Endodermal cell (in vitro differentiated cells): ENCODE results near the gene WNK3. TPM values are rescaled to one million over a fixed set of nuclear protein-coding genes. Genes with fewer than 3 reads are reported as not detected.

Experiments
- DNase-seq: peaks from one replicate; pipeline ENCODE4 v3.0.0-alpha.2; 2017
- H3K27ac ChIP-seq: 2 replicates; pipeline ENCODE4 v1.5.1; 2013; ENCODE audit warnings: mild to moderate bottlenecking, low read depth, low read length, moderate library complexity
- H3K27me3 ChIP-seq: 2 replicates; pipeline ENCODE4 v1.6.1; 2013; ENCODE audit warnings: mild to moderate bottlenecking, low read length, moderate library complexity; ENCODE audit not compliant: insufficient read depth, control insufficient read depth, poor library complexity, severe bottlenecking
- H3K36me3 ChIP-seq: 2 replicates; pipeline ENCODE4 v1.7.0; 2013; ENCODE audit warnings: mild to moderate bottlenecking, low read length, moderate library complexity; ENCODE audit not compliant: control insufficient read depth, insufficient read depth
- H3K4me1 ChIP-seq: one replicate; pipeline ENCODE4 v1.7.0; 2013; ENCODE audit warnings: low read length; ENCODE audit not compliant: control insufficient read depth, insufficient read depth
- H3K4me3 ChIP-seq: 2 replicates; pipeline ENCODE4 v1.5.1; 2013; ENCODE audit warnings: mild to moderate bottlenecking, low read length, moderate library complexity
- H3K9ac ChIP-seq: 2 replicates; pipeline ENCODE4 v1.6.1; 2013; ENCODE audit warnings: mild to moderate bottlenecking, low read length, moderate library complexity; ENCODE audit not compliant: poor library complexity, severe bottlenecking; ENCODE audit errors: extremely low read depth
- H3K9me3 ChIP-seq: 2 replicates; pipeline ENCODE4 v1.6.1; 2013; ENCODE audit warnings: mild to moderate bottlenecking, low read length, moderate library complexity; ENCODE audit not compliant: control insufficient read depth
- H3K27ac Mint-ChIP-seq: 2 replicates; pipeline ENCODE4 v1.8.0; 2020; ENCODE audit warnings: mixed read lengths
- H3K27me3 Mint-ChIP-seq: 2 replicates; pipeline ENCODE4 v1.8.0; 2021; ENCODE audit warnings: mild to moderate bottlenecking, mixed read lengths; ENCODE audit not compliant: insufficient read depth
- H3K36me3 Mint-ChIP-seq: 2 replicates; pipeline ENCODE4 v1.8.0; 2020; ENCODE audit warnings: low read depth, mixed read lengths
- H3K4me1 Mint-ChIP-seq: 2 replicates; pipeline ENCODE4 v1.8.0; 2020; ENCODE audit warnings: mixed read lengths
- H3K4me3 Mint-ChIP-seq: 2 replicates; pipeline ENCODE4 v1.8.0; 2020; ENCODE audit warnings: mild to moderate bottlenecking, moderate library complexity, mixed read lengths
- H3K9me3 Mint-ChIP-seq: 2 replicates; pipeline ENCODE4 v1.8.0; 2020; ENCODE audit warnings: mild to moderate bottlenecking, mixed read lengths
- CTCF ChIP-seq: fragments of 200-600 bp; sonication (generic); conservative IDR thresholded peaks from 2 replicates; pipeline ENCODE4 v1.5.0; 2021; ENCODE audit warnings: antibody characterized with exemption, mild to moderate bottlenecking
- WGBS, 2 experiments: methylation state at CpG; one replicate each; pipeline versions ENCODE4 v1.1.5 to v1.1.7; 2013; ENCODE audit warnings: missing lambda C conversion rate in 2 of 2, mixed read lengths in 1 of 2; ENCODE audit not compliant: insufficient coverage in 1 of 2, insufficient read length in 1 of 2; 5-methylcytosine and 5-hydroxymethylcytosine counted together
- long read RNA-seq, 4 experiments: library from polyadenylated mRNA in 2 of 4; library from RNA in 1 of 4; library from capped mRNA in 1 of 4; stranded (forward) in 3 of 4; unstranded in 1 of 4; transcript quantifications; one replicate each; pipeline ENCODE4 v2.0.0, GENCODE V29; 2020 to 2021; ENCODE audit warnings: inconsistent platforms in 1 of 4
- polyA plus RNA-seq, 2 experiments: library from polyadenylated mRNA; stranded (reverse); fragments of 50-300 nt; gene quantifications; one replicate each; pipeline ENCODE4 v1.2.3, GENCODE V29; 2013
- total RNA-seq, 2 donors: library from RNA; stranded (reverse); fragmentation: NEBNext Ultra II Directional in 1 of 2; extraction: Animal tissue kit (Norgen Biotek cat#: 25700) in 1 of 2; gene quantifications; 2 replicates in 1 of 2; 3 replicates in 1 of 2; pipeline ENCODE4 v1.2.1, GENCODE V29; 2021

The WNK3 gene
- 10 to 100 TPM; 38.3 to 40.4 TPM for total RNA-seq
- 6.6 TPM for polyA plus RNA-seq (2013, experiment 1 of 2)
- polyA plus RNA-seq (2013, experiment 2 of 2) = 8.1 TPM
- long read RNA-seq, experiment 1, partial matches to known transcripts = 1 of 11 reads
- long read RNA-seq, experiment 1, other reads (novel, unspliced or antisense) = 10 of 11 reads
- long read RNA-seq, experiment 2, partial matches to known transcripts = 6 of 28 reads
- long read RNA-seq, experiment 2, other reads (novel, unspliced or antisense) = 22 of 28 reads
- long read RNA-seq, experiment 3, partial matches to known transcripts = 0 of 6 reads
- long read RNA-seq, experiment 3, other reads (novel, unspliced or antisense) = 6 of 6 reads
- long read RNA-seq, experiment 4, partial matches to known transcripts = 7 of 11 reads
- long read RNA-seq, experiment 4, other reads (novel, unspliced or antisense) = 4 of 11 reads

- no peaks in the 10 kb centered on the region for H3K27me3 ChIP-seq
- 0% methylated on average over 73 of the region's 88 CpGs; no CpG with 5 or more reads in 1 of the 2 experiments for WGBS, 2 experiments
- H3K9me3 Mint-ChIP-seq = peaks cover 64% of the 10 kb centered on the region
- no peaks in the 10 kb centered on the region for H3K27me3 Mint-ChIP-seq
- peaks cover 3% of the 10 kb centered on the region for H3K9me3 ChIP-seq
- TF ChIP-seq CTCF = no peak
- peaks cover 3% of the 10 kb centered on the region for H3K36me3 ChIP-seq
- peak within 1 kb of the TSS; percentile 94 for H3K4me3 ChIP-seq
- H3K27ac Mint-ChIP-seq = peak within 1 kb of the TSS; percentile 99
- peak within 1 kb of the TSS; percentile 98 for H3K27ac ChIP-seq
- no peaks in the 10 kb centered on the region for H3K4me1 ChIP-seq
- H3K4me1 Mint-ChIP-seq = peaks cover 10% of the 10 kb centered on the region
- H3K4me3 Mint-ChIP-seq = peak within 1 kb of the TSS; percentile 92
- peak within 1 kb of the TSS; percentile 87 for H3K9ac ChIP-seq
- peak; percentile 94 for DNase-seq
- peaks cover 5% of the 10 kb centered on the region for H3K36me3 Mint-ChIP-seq
These were observed at the start of gene WNK3 for GRCh38 chrX:54357414-54358377. WNK3 (minus strand) TSS chrX:54358046.

- DNase-seq = no peak
- TF ChIP-seq CTCF = no peak
- Histone ChIP-seq H3K27me3 (no peaks in the 10 kb centered on the region), H3K27ac (no peak overlapping the region), H3K36me3 (no peaks in the 10 kb centered on the region), H3K9me3 (no peaks in the 10 kb centered on the region), H3K9ac (no peak overlapping the region), H3K4me3 (no peak overlapping the region), H3K4me1 (peaks cover 5% of the 10 kb centered on the region)
- Mint-ChIP-seq H3K9me3 (peaks cover 53% of the 10 kb centered on the region), H3K27ac (no peak overlapping the region), H3K4me3 (no peak overlapping the region), H3K36me3 (no peaks in the 10 kb centered on the region), H3K27me3 (no peaks in the 10 kb centered on the region), H3K4me1 (peaks cover 2% of the 10 kb centered on the region)
- 90 to 92% methylated on average over 2 of the region's 2 CpGs for WGBS, 2 experiments
These were observed 49.4 kb upstream of the WNK3 start for GRCh38 chrX:54407266-54407665.

GRCh38 chrX:54397113-54397512 lies 39.3 kb upstream of the WNK3 start:
- WGBS, 2 experiments = 100% methylated on average over 1 of the region's 1 CpG; no CpG with 5 or more reads in 1 of the 2 experiments
- Histone ChIP-seq H3K4me1 (no peaks in the 10 kb centered on the region), H3K36me3 (no peaks in the 10 kb centered on the region), H3K9me3 (no peaks in the 10 kb centered on the region), H3K27me3 (no peaks in the 10 kb centered on the region), H3K27ac (no peak overlapping the region), H3K9ac (no peak overlapping the region), H3K4me3 (no peak overlapping the region)
- no peak for DNase-seq
- H3K9me3 Mint-ChIP-seq = peaks cover 52% of the 10 kb centered on the region
- no peaks in the 10 kb centered on the region for H3K36me3 Mint-ChIP-seq
- TF ChIP-seq CTCF = no peak
- no peak overlapping the region for H3K4me3 Mint-ChIP-seq
- H3K27me3 Mint-ChIP-seq = no peaks in the 10 kb centered on the region
- H3K4me1 Mint-ChIP-seq = peaks cover 3% of the 10 kb centered on the region
- H3K27ac Mint-ChIP-seq = no peak overlapping the region
